ENCODE measurements around the gene ABCA9. TPM values are rescaled to one million over a fixed set of nuclear protein-coding genes. Genes with fewer than 3 reads are reported as not detected.
A peak's percentile ranks its signal among the peaks of the same experiment; 100 is the strongest.

ABCA9 gene
- total and polyA plus RNA-seq, 9 of the 15 experiments (the other 6 are each of a cell fraction or from before 2014, with no cell fraction given): 0.04 TPM; not detected in 8

GRCh38 chr17:69103557-69104233 lies 43.0 kb upstream of the ABCA9 start (continued):
- TF ChIP-seq SAFB (IDR thresholded peaks at IDR 0.05; ENCODE audit: borderline replicate concordance, low read depth, low read length) (no peak), OTX1 (CRISPR knock-in tag; IDR thresholded peaks at IDR 0.05) (0 out of 2 replicates have a peak, but pooled peaks have one; percentile 58), ZNF121 (CRISPR knock-in tag; conservative IDR thresholded peaks at IDR 0.05) (no peak), ZNF76 (CRISPR knock-in tag; IDR thresholded peaks at IDR 0.05; ENCODE audit: borderline replicate concordance) (no peak), PKNOX1 (IDR thresholded peaks at IDR 0.05) (peak; percentile 60), HES1 (IDR thresholded peaks at IDR 0.05; ENCODE audit: low read depth) (peak; percentile 51; the same call in 1 of the 2 replicates), BCOR (IDR thresholded peaks at IDR 0.05) (no peak), MYNN (IDR thresholded peaks at IDR 0.05) (peak; percentile 74; the same call in 1 of the 2 replicates), MYNN (CRISPR knock-in tag; IDR thresholded peaks at IDR 0.05) (no peak), CREBBP (IDR thresholded peaks at IDR 0.05; ENCODE audit: low read depth, low read length) (no peak), SRSF1 (IDR thresholded peaks at IDR 0.05; ENCODE audit: low read depth, low read length) (no peak), TEAD4 (IDR thresholded peaks at IDR 0.05; ENCODE audit: low read length) (peak; percentile 93), TEAD4 (CRISPR knock-in tag; IDR thresholded peaks at IDR 0.05; ENCODE audit: borderline replicate concordance) (no peak), NFATC3 (IDR thresholded peaks at IDR 0.05) (no peak), CBX5 (IDR thresholded peaks at IDR 0.05; ENCODE audit: borderline replicate concordance, low read depth) (no peak), ZNF174 (CRISPR knock-in tag; IDR thresholded peaks at IDR 0.05) (no peak), PCBP2 (IDR thresholded peaks at IDR 0.05; ENCODE audit: low read depth, low read length, poor library complexity, severe bottlenecking) (no peak), MTF1 (CRISPR knock-in tag; IDR thresholded peaks at IDR 0.05; ENCODE audit: borderline replicate concordance) (no peak), PHB (CRISPR knock-in tag; IDR thresholded peaks at IDR 0.05) (no peak), PRDM10 (IDR thresholded peaks at IDR 0.05; ENCODE audit: partially characterized antibody) (no peak), MYC (IDR thresholded peaks at IDR 0.05; ENCODE audit: low read depth, low read length) (no peak), MYC (CRISPR knock-in tag; IDR thresholded peaks at IDR 0.05; ENCODE audit: borderline replicate concordance, low read depth) (no peak), FOXM1 (IDR thresholded peaks at IDR 0.05; ENCODE audit: low read depth) (peak; percentile 57), FOXM1 (CRISPR knock-in tag; IDR thresholded peaks at IDR 0.05; ENCODE audit: low read depth) (no peak), HMG20B (CRISPR knock-in tag; IDR thresholded peaks at IDR 0.05) (no peak), DLX4 (CRISPR knock-in tag; IDR thresholded peaks at IDR 0.05) (no peak)
